Ovary (tissue), 9 donors: ENCODE measurements around the gene TNNT3. TPM values are rescaled to one million over a fixed set of nuclear protein-coding genes. Genes with fewer than 3 reads are reported as not detected.

ENCODE experiments used
- DNase-seq, 5 donors: peaks; one replicate each; pipeline ENCODE4 v3.0.0-alpha.2; 2019 to 2020
- H3K27ac ChIP-seq, 2 donors: fragments of 200-600 bp; one replicate each; pipeline versions ENCODE4 v1.5.1 to v1.8.0; 2019 to 2022
- H3K27me3 ChIP-seq: fragments of 200-600 bp; one replicate; pipeline ENCODE4 v1.8.0; 2022
- H3K36me3 ChIP-seq: fragments of 200-600 bp; sonication (generic); one replicate; pipeline ENCODE4 v1.5.1; 2019
- H3K4me1 ChIP-seq: one replicate; pipeline ENCODE4 v1.8.1; 2013; ENCODE audit warnings: mild to moderate bottlenecking, moderate library complexity; ENCODE audit not compliant: insufficient read depth
- H3K4me3 ChIP-seq: fragments of 200-600 bp; sonication (generic); one replicate; pipeline ENCODE4 v1.5.1; 2017
- H3K9me3 ChIP-seq, 2 donors: fragments of 200-600 bp in 1 of 2; sonication (generic) in 1 of 2; one replicate each; pipeline versions ENCODE4 v1.5.1 to v1.8.1; 2013 to 2019; ENCODE audit warnings: mild to moderate bottlenecking in 1 of 2, moderate library complexity in 1 of 2
- EP300 ChIP-seq: sonication (generic); formaldehyde crosslinking; IDR thresholded peaks from one replicate; pipeline ENCODE4 v1.6.1; 2017; ENCODE audit warnings: antibody characterized with exemption
- POLR2A ChIP-seq: fragments of 450-650 bp; IDR thresholded peaks from one replicate; pipeline ENCODE4 v1.6.1; 2017; ENCODE audit warnings: antibody characterized with exemption, mild to moderate bottlenecking, moderate library complexity
- WGBS, 3 donors: extraction: QIAGEN DNeasy Blood & Tissue Kit in 1 of 3; methylation state at CpG; one replicate each; pipeline versions ENCODE4 v1.1.5 to v1.1.7; 2013 to 2017; 5-methylcytosine and 5-hydroxymethylcytosine counted together
- intact Hi-C, 4 donors: fragments of 100-400 bp; cut with DNase I; formaldehyde crosslinking; loops; one replicate each; pipeline versions ENCODE4 v1.11.0 to v1.15.1; 2022 to 2023
- polyA plus RNA-seq, 2 donors: library from polyadenylated mRNA; stranded (reverse); fragments of 200-250 nt in 1 of 2; fragments of 350-450 nt in 1 of 2; fragmentation: Illumina TruSeq in 1 of 2; extraction: RNeasy Lipid Tissue Mini Kit (QIAGEN cat#74804) in 1 of 2; gene quantifications; one replicate each; pipeline ENCODE4 v1.2.3, GENCODE V29; 2013 to 2014
- total RNA-seq, 7 donors: library from RNA; depleted of rRNA in 2 of 7; stranded (reverse); fragments of >200 nt in 2 of 7; fragmentation: NEBNext Ultra II Directional in 3 of 7; extraction: Animal tissue kit (Norgen Biotek cat#: 25700) in 3 of 7; gene quantifications; one replicate each; pipeline versions ENCODE4 v1.1.0 to v1.2.4, GENCODE V29; 2016 to 2023
- TF ChIP-seq, protein P1 (sequence below), 3 donors: fragments of 450-650 bp in 2 of 3; fragments of 200-600 bp in 1 of 3; IDR thresholded peaks; one replicate each; pipeline versions ENCODE4 v1.5.1 to v1.8.0; 2016 to 2022; ENCODE audit warnings: antibody characterized with exemption in 3 of 3, mild to moderate bottlenecking in 1 of 3
- donor health status: DM: no; HTN: no; CAD: no; lungs with moderate emphysema.
- donor health status: DM: no; HTN: no; CAD: no.
- donor health status: Bipolar disorder and iron deficiency.
- donor health status: DM: yes; HTN: yes; CAD: no.
- donor health status: DM: no; HTN: no; CAD: no.
- donor health status: DM: yes; HTN: yes; CAD: no.

Gene TNNT3
- total and polyA plus RNA-seq, 9 donors, result 0.22 to 9.0 (median 2.0) TPM; not detected in 3

- intact Hi-C loops, result loop anchor here in 3 of 4 donors (5.0 to 10.0 kb wide), 2 partner anchors 46 to 49 kb away; partner anchors contain the start of gene PRR33 (in 2 of the 3)
- 75 to 78% (median 77%) methylated on average over 15 of the region's 15 CpGs for WGBS, 3 donors
- DNase-seq, result peak in 4 of 5 donors; percentile 7 to 20 (median 13)
These were observed 24.1 kb downstream of the TNNT3 start for GRCh38 chr11:1943576-1943975.

DNA sequence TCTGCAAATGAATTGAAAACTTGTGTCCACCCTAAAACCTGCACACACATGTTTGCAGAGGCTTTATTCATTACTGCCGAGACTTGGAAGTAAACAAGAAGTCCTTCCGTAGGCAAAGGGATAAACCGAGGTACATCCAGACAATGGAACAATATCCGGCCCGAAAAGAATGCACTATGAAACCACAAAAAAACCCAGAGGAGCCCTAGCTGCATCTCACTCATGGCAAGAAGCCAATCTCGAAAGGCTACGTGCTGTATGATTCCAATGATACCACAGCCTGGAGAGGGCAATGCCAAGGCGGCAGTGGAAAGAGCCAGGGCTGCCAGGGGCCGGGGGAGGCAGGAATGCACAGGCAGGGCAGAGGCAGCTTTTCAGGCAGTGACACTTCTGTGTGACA, 24.5 kb downstream of the TNNT3 start:
- WGBS, 3 donors, result 57 to 69% (median 61%) methylated on average over 9 of the region's 9 CpGs
- peak in 4 of 5 donors; percentile 6 to 26 (median 14) for DNase-seq
- intact Hi-C loops, result loop anchor here in 3 of 4 donors (5.0 to 10.0 kb wide), 2 partner anchors 47 to 49 kb away; partner anchors contain the start of gene PRR33 (in 2 of the 3)

More at GRCh38 chr11:1943576-1943975, 24.1 kb downstream of the TNNT3 start:
- TF ChIP-seq, protein P1, sequence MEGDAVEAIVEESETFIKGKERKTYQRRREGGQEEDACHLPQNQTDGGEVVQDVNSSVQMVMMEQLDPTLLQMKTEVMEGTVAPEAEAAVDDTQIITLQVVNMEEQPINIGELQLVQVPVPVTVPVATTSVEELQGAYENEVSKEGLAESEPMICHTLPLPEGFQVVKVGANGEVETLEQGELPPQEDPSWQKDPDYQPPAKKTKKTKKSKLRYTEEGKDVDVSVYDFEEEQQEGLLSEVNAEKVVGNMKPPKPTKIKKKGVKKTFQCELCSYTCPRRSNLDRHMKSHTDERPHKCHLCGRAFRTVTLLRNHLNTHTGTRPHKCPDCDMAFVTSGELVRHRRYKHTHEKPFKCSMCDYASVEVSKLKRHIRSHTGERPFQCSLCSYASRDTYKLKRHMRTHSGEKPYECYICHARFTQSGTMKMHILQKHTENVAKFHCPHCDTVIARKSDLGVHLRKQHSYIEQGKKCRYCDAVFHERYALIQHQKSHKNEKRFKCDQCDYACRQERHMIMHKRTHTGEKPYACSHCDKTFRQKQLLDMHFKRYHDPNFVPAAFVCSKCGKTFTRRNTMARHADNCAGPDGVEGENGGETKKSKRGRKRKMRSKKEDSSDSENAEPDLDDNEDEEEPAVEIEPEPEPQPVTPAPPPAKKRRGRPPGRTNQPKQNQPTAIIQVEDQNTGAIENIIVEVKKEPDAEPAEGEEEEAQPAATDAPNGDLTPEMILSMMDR (IDR thresholded peaks at IDR 0.05), result no peak
- TF ChIP-seq EP300, result no peak
- no peak for TF ChIP-seq POLR2A
- no peaks in the 10 kb centered on the region for H3K9me3 ChIP-seq
- H3K4me3 ChIP-seq, result no peak overlapping the region
- H3K36me3 ChIP-seq, result no peaks in the 10 kb centered on the region
- no peaks in the 10 kb centered on the region for H3K27me3 ChIP-seq
- H3K4me1 ChIP-seq, result peaks cover 2% of the 10 kb centered on the region
- H3K27ac ChIP-seq, result no peak overlapping the region

GRCh38 chr11:1946812-1947484, 27.4 kb downstream of the TNNT3 start, which contains the start of gene MRPL23:
TSS of gene MRPL23 (plus strand) at chr11:1947332. CDS start at chr11:1947363, 31 bp downstream.
- Histone ChIP-seq H3K27me3 (no peaks in the 10 kb centered on the region), H3K4me3 (no peak within 1 kb of the TSS), H3K27ac (no peak within 1 kb of the TSS), H3K4me1 (no peaks in the 10 kb centered on the region), H3K36me3 (no peaks in the 10 kb centered on the region), H3K9me3 (no peaks in the 10 kb centered on the region)
- intact Hi-C loops, result loop anchor here in 2 of 4 donors (10.0 kb wide), 1 partner anchor 52 kb away; the partner anchor contains the start of gene PRR33 (in 2 of the 2)
- peak in 3 of 5 donors; percentile 7 to 44 (median 16) for DNase-seq
- TF ChIP-seq EP300 (no peak), POLR2A (no peak)
- TF ChIP-seq, protein P1 (IDR thresholded peaks at IDR 0.05), result no peak
- no CpG with 5 or more reads among the region's 85 CpGs for WGBS, 3 donors

More for the DNA sequence above, 24.5 kb downstream of the TNNT3 start:
- H3K9me3 ChIP-seq, result no peaks in the 10 kb centered on the region
- H3K4me1 ChIP-seq, result peaks cover 1% of the 10 kb centered on the region
- H3K27ac ChIP-seq, result no peak overlapping the region
- no peak overlapping the region for H3K4me3 ChIP-seq
- H3K36me3 ChIP-seq, result no peaks in the 10 kb centered on the region
- TF ChIP-seq, protein P1 (IDR thresholded peaks at IDR 0.05), result no peak
- TF ChIP-seq POLR2A (no peak), EP300 (no peak)
- H3K27me3 ChIP-seq, result no peaks in the 10 kb centered on the region

DNA sequence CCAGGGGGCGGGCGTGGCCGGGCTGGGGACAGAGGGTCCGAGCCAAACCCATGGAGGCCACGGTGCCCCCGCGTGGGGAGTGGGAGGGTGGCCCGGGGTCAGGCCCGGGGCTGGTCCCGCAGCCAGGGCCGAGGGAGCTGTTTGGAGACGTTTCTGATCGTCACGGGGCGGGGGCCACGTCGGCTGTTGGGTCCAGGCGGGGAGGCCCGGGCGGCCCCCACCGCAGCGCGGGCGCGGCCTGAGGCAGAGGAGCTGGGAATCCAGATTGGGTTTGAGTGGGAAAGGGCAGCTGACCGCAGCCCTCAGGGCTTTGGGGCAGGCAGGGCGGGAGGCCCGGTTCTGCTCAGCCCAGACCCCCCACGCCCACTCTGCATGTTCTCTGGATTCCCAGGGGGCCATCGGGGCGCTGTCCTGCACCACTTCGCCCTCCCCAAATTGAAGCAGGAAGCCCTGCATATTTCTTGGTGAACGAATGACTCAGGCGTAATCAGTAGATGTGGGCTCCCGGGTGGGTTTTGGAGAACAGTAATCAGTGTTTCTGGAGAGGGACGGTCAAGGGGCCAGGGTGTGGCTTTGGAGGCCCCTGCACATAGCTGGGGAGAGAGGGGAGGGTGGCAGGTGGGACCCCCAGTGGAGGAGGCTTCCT, 28.2 kb downstream of the TNNT3 start:
- Histone ChIP-seq H3K9me3 (no peaks in the 10 kb centered on the region), H3K36me3 (no peaks in the 10 kb centered on the region), H3K27ac (no peak overlapping the region), H3K27me3 (no peaks in the 10 kb centered on the region), H3K4me3 (no peak overlapping the region), H3K4me1 (no peaks in the 10 kb centered on the region)
- intact Hi-C loops, result loop anchor here in 2 of 4 donors (10.0 kb wide), 1 partner anchor 53 kb away; the partner anchor contains the start of gene PRR33 (in 2 of the 2)
- no CpG with 5 or more reads among the region's 36 CpGs for WGBS, 3 donors
- TF ChIP-seq EP300 (no peak), POLR2A (no peak)
- TF ChIP-seq, protein P1 (IDR thresholded peaks at IDR 0.05), result no peak
- DNase-seq, result no peak
